Spleen (tissue), 11 donors: ENCODE measurements around the gene PPP5C. TPM values are rescaled to one million over a fixed set of nuclear protein-coding genes. Genes with fewer than 3 reads are reported as not detected.
"Not testable (repeated sequence)": the region's sequence is repeated elsewhere in the genome, so short reads cannot be mapped to it uniquely, and the experiment has no call there.

Source experiments
- DNase-seq: peaks from one replicate; pipeline ENCODE4 v3.0.0-alpha.2; 2020
- H3K27ac ChIP-seq, 8 donors: fragments of 200-600 bp; sonication (generic) in 7 of 8; 1 replicate in 4 of 8; 2 replicates in 4 of 8; pipeline versions ENCODE4 v1.5.0 to v1.8.0; 2016 to 2021; ENCODE audit warnings: inconsistent platforms in 4 of 8, mild to moderate bottlenecking in 4 of 8, moderate library complexity in 1 of 8
- H3K27me3 ChIP-seq, 7 donors: fragments of 200-600 bp; sonication (generic) in 6 of 7; replicated peaks in 1 of 7; 1 replicate in 4 of 7; 2 replicates in 3 of 7; pipeline versions ENCODE4 v1.5.0 to v1.8.0; 2016 to 2021; ENCODE audit warnings: inconsistent platforms in 3 of 7, mild to moderate bottlenecking in 1 of 7
- H3K36me3 ChIP-seq, 6 donors: fragments of 200-600 bp; sonication (generic) in 5 of 6; 1 replicate in 4 of 6; 2 replicates in 2 of 6; pipeline versions ENCODE4 v1.5.0 to v1.8.0; 2016 to 2021; ENCODE audit warnings: inconsistent platforms in 2 of 6
- H3K4me1 ChIP-seq, 6 donors: fragments of 200-600 bp; sonication (generic) in 5 of 6; 1 replicate in 3 of 6; 2 replicates in 3 of 6; pipeline versions ENCODE4 v1.5.0 to v1.8.0; 2016 to 2021; ENCODE audit warnings: inconsistent platforms in 3 of 6
- H3K4me3 ChIP-seq, 8 donors: fragments of 200-600 bp; sonication (generic) in 7 of 8; 1 replicate in 4 of 8; 2 replicates in 4 of 8; pipeline versions ENCODE4 v1.5.0 to v1.8.0; 2016 to 2021; ENCODE audit warnings: inconsistent platforms in 4 of 8, mild to moderate bottlenecking in 4 of 8, moderate library complexity in 2 of 8
- H3K9me3 ChIP-seq, 8 donors: fragments of 200-600 bp; sonication (generic) in 7 of 8; 1 replicate in 4 of 8; 2 replicates in 4 of 8; pipeline versions ENCODE4 v1.5.0 to v1.8.0; 2016 to 2021; ENCODE audit warnings: inconsistent platforms in 4 of 8
- CTCF ChIP-seq, 11 experiments: fragments of 200-600 bp in 7 of 11; fragments of 450-650 bp in 4 of 11; sonication (generic) in 4 of 11; IDR thresholded peaks in 8 of 11; conservative IDR thresholded peaks in 3 of 11; 1 replicate in 7 of 11; 2 replicates in 4 of 11; pipeline versions ENCODE4 v1.4.0 to v1.8.0; 2016 to 2021; ENCODE audit warnings: antibody characterized with exemption in 11 of 11, inconsistent platforms in 4 of 11, mild to moderate bottlenecking in 1 of 11
- POLR2A ChIP-seq, 3 donors: fragments of 450-650 bp; IDR thresholded peaks; one replicate each; pipeline ENCODE4 v1.5.1; 2017; ENCODE audit warnings: antibody characterized with exemption in 3 of 3, mild to moderate bottlenecking in 1 of 3
- POLR2AphosphoS5 ChIP-seq, 3 donors: sonication (generic); formaldehyde crosslinking; IDR thresholded peaks; one replicate each; pipeline ENCODE4 v1.5.1; 2017; ENCODE audit warnings: antibody characterized with exemption in 3 of 3
- WGBS, 5 donors: extraction: QIAGEN DNeasy Blood & Tissue Kit in 3 of 5; methylation state at CpG; one replicate each; pipeline versions ENCODE4 v1.1.5 to v1.1.7; 2013 to 2018; 5-methylcytosine and 5-hydroxymethylcytosine counted together
- intact Hi-C: fragments of 100-400 bp; cut with DNase I; formaldehyde crosslinking; loops from one replicate; pipeline ENCODE4 v1.15.0; 2023; ENCODE audit warnings: low total_unique reads
- polyA plus RNA-seq, 3 donors: library from polyadenylated mRNA; stranded (reverse); fragments of 200-250 nt; gene quantifications; one replicate each; pipeline ENCODE4 v1.2.1, GENCODE V29; 2013
- total RNA-seq, 7 donors: library from RNA; depleted of rRNA in 3 of 7; stranded (reverse); fragments of >200 nt in 3 of 7; fragmentation: NEBNext Ultra II Directional in 4 of 7; extraction: Animal tissue kit (Norgen Biotek cat#: 25700) in 4 of 7; gene quantifications; one replicate each; pipeline versions ENCODE4 v1.1.0 to v1.2.1, GENCODE V29; 2016 to 2021
- donor health status: healthy with polysubstance abuse.
- donor health status: DM: no; HTN: no; CAD: no; lungs with moderate emphysema.
- donor health status: DM: no; HTN: no; CAD: no.
- donor health status: Bipolar disorder and iron deficiency.
- donor health status: healthy.
- donor health status: DM: no; HTN: no; CAD: no.
- donor health status: DM: yes; HTN: yes; CAD: no.

The PPP5C gene
- total and polyA plus RNA-seq, 10 donors = 26.5 to 87.3 (median 68.6) TPM

GRCh38 chr19:46394402-46394797, 47.5 kb downstream of the PPP5C start:
- intact Hi-C loops = loop anchor here (10.0 kb wide), 1 partner anchor 120 kb away; no protein-coding TSS in a partner anchor
- Histone ChIP-seq H3K4me3 (no peak overlapping the region), H3K4me1 (peaks cover 0 to 28% (median 2%) of the 10 kb centered on the region in 6 donors), H3K27ac (no peak overlapping the region), H3K27me3 (peaks cover 0 to 15% (median 0%) of the 10 kb centered on the region in 7 donors), H3K9me3 (no peaks in the 10 kb centered on the region), H3K36me3 (peaks cover 0 to 45% (median 23%) of the 10 kb centered on the region in 6 donors)
- 86 to 95% (median 91%) methylated on average over 5 of the region's 5 CpGs for WGBS, 5 donors
- peak; percentile 19 for DNase-seq
- TF ChIP-seq POLR2A (IDR thresholded peaks at IDR 0.05) (no peak), POLR2AphosphoS5 (IDR thresholded peaks at IDR 0.05) (no peak), CTCF (IDR thresholded peaks at IDR 0.05 in 8 of 11, conservative IDR thresholded peaks at IDR 0.05 in 3 of 11) (peak in 1 of 11 experiments; percentile 3)

- not testable (repeated sequence) for H3K4me3 ChIP-seq, H3K27ac ChIP-seq, H3K9me3 ChIP-seq, H3K36me3 ChIP-seq
- intact Hi-C loops = loop anchor here (10.0 kb wide), 1 partner anchor 117 kb away; no protein-coding TSS in a partner anchor
- H3K27me3 ChIP-seq = peaks cover 0 to 50% (median 8%) of the 10 kb centered on the region in 7 donors
- DNase-seq = peak; percentile 24
- H3K4me1 ChIP-seq = peaks cover 0 to 23% (median 3%) of the 10 kb centered on the region in 6 donors
- 86 to 93% (median 92%) methylated on average over 14 of the region's 14 CpGs for WGBS, 5 donors
Measured at GRCh38 chr19:46397801-46398479, 51.1 kb downstream of the PPP5C start.

DNA sequence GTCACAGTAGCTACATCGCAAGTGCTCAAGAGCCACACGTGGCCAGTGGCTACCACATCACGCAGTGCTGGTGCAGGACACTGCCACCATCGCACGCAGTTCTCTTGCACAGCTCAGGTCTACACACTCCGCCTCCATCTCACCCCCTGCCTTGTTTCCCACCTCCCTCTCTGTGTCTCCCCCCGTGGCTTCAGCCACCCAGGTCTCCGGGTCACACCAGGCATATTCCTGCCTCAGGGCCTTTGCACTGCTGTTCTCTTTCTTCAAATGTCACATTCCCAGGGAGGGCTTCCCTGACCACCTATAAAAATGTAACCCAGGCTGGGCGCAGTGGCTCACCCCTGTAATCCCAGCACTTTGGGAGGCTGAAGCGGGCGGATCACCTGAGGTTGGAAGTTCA, 55.8 kb downstream of the PPP5C start:
- H3K27me3 ChIP-seq = peaks cover 0 to 98% (median 40%) of the 10 kb centered on the region in 7 donors
- peaks cover 6 to 30% (median 20%) of the 10 kb centered on the region in 6 donors for H3K4me1 ChIP-seq
- intact Hi-C loops = no loop called here
- no peak for TF ChIP-seq CTCF (IDR thresholded peaks at IDR 0.05 in 8 of 11, conservative IDR thresholded peaks at IDR 0.05 in 3 of 11)
- TF ChIP-seq POLR2A (IDR thresholded peaks at IDR 0.05) = no peak
- no peak for TF ChIP-seq POLR2AphosphoS5 (IDR thresholded peaks at IDR 0.05)
- no peak overlapping the region for H3K4me3 ChIP-seq
- WGBS, 5 donors = 87 to 91% (median 90%) methylated on average over 11 of the region's 11 CpGs
- no peaks in the 10 kb centered on the region for H3K9me3 ChIP-seq
- H3K27ac ChIP-seq = no peak overlapping the region
- H3K36me3 ChIP-seq = no peaks in the 10 kb centered on the region
- DNase-seq = peak; percentile 46

DNA sequence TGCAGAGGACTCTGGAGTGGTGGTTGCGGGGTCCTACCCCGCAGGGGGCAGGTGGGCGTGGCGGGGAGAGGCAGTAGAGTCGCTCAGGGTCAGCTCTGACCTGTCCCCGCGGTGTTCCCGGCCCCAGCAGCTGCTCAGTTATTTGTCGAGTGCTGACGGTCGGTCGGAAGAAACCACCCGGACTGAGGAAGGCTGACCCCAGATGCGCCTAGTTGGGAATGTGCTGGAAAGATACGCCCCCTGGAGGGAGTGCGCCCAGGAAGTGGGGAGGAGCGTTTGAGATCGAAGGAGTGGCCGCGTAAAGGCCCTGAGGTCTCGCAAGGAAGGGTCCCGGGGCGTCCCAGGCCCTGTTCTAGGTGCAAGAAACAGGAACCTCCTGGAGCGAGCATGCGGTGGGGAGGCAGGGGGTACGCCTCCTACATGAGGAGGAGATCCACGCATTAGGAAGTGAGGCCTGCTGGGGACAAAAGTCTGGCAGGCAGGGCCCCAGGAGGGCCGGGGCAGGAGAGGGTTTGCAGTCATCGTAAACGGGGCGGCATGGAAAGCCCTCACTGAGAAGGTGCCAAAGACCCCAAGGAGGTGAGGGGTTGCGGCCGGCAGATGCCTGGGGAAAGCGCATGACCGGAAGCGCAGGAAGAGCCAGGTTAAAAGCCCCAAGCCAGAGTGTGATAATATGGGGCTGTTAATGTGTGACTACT, 57.3 kb downstream of the PPP5C start:
- Histone ChIP-seq H3K4me3 (peak overlapping the region; percentile 12 to 50 (median 24)), H3K9me3 (no peaks in the 10 kb centered on the region), H3K27ac (peak overlapping the region in 3 of 8 donors; percentile 32 to 44 (median 42)), H3K27me3 (peaks cover 0 to 98% (median 46%) of the 10 kb centered on the region in 7 donors), H3K4me1 (peaks cover 6 to 37% (median 20%) of the 10 kb centered on the region in 6 donors), H3K36me3 (no peaks in the 10 kb centered on the region)
- intact Hi-C loops = no loop called here
- peak; percentile 61 for DNase-seq
- 2 to 12% (median 3%) methylated on average over 23 to 36 of the region's 36 CpGs for WGBS, 5 donors
- TF ChIP-seq POLR2AphosphoS5 (IDR thresholded peaks at IDR 0.05) (peak in 1 of 3 donors; percentile 44), POLR2A (IDR thresholded peaks at IDR 0.05) (no peak), CTCF (IDR thresholded peaks at IDR 0.05 in 8 of 11, conservative IDR thresholded peaks at IDR 0.05 in 3 of 11) (peak in 3 of 11 experiments; percentile 11 to 30 (median 21))
